Posterior cingulate gyrus (tissue), 11 donors: ENCODE measurements around the gene PIP5KL1.

Experiments
- DNase-seq, 10 donors: peaks; one replicate each; pipeline versions ENCODE4 v3.0.0 to v3.0.0-alpha.2; 2020 to 2021; ENCODE audit warnings: mixed read lengths in 3 of 10
- intact Hi-C: fragments of 100-400 bp; cut with DNase I; formaldehyde crosslinking; loops from one replicate; pipeline ENCODE4 v1.15.1; 2023

The PIP5KL1 gene

DNA sequence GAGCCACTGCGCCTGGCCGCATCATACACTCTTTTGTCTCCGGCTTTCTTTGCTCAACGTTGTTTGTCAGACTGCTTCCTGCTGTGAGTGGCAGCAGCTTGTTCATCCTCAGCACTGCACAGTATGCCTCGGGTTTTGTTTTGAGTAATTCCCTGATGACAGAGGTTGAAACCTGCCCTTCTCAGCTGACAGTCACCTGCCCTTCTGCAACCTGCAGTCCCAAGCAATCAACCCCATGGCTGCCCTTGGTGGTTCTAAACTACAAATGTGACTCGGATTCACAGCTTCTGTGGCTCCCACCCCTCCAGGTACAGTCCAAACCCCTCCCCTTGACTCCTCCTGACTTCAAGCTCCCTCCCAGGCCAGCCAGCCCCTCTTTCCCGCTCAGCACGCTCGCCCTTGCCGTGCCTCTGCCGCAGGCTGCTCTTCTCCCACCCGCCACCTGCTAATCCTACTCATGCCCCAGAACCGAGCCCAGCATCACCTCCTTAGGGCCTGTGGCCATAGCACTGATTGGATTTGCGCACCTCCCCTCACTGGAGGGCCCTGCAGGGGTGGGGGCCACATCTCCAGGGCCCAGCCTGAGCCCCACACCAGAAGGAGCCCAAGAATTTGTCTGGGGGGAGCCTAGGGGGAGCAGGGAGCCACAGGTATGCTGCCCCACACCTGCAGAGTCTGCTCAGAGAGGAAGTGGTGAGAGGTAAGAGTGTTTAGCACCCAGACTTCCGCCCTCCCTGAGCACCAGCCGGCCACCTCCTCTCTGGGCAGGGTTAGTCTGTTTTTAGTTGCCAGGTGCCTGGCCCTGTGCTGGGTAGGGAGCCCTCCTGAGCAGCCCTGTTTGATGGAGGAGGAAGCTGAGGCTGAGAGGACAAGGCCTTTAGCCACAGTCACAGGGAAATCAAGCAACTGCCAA lies 40.1 kb upstream of the PIP5KL1 start:
- peak in 3 of 10 donors; percentile 6 to 22 (median 7) for DNase-seq
- intact Hi-C loops = no loop called here

DNA sequence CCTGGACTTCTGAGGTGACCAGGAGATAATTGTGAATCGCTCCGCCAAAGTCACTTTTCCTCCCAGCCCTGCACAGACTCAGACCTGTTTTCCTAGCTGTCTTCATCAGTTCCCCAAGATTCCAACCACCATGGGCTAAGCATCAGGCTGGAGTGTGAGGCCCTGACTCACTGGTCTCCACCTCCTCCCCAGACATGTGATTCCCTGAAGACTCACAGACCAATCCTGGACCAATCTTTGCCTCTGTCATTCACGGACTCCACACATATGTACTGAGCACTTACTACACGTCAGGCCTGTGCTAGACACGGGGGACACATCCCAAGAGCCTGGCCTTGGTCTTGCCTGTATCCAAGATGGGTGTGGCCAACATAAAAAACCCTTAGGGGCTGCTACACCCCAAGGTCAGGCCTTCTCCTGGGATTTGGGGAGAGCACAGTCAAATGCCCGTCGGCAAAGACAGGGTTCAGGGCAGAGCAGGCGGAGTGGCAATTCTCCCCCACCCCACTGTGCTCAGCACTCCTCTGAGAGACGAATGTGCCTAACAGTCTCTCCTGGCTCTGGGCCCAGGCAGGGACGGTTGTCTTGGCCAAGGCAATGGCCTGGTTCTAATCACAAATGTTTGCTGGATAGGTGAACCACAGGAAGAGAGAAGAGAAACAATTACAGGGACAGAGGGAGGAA lies 38.3 kb upstream of the PIP5KL1 start:
- peak in 8 of 10 donors; percentile 51 to 95 (median 72) for DNase-seq

GRCh38 chr9:127968042-127968441 lies 37.5 kb upstream of the PIP5KL1 start:
- intact Hi-C loops = no loop called here
- peak in 3 of 10 donors; percentile 5 to 63 (median 48) for DNase-seq

More for the DNA sequence above, 38.3 kb upstream of the PIP5KL1 start:
- intact Hi-C loops = no loop called here

GRCh38 chr9:127967151-127967809 lies 36.7 kb upstream of the PIP5KL1 start:
- peak in 4 of 10 donors; percentile 6 to 78 (median 32) for DNase-seq
- intact Hi-C loops = no loop called here

DNA sequence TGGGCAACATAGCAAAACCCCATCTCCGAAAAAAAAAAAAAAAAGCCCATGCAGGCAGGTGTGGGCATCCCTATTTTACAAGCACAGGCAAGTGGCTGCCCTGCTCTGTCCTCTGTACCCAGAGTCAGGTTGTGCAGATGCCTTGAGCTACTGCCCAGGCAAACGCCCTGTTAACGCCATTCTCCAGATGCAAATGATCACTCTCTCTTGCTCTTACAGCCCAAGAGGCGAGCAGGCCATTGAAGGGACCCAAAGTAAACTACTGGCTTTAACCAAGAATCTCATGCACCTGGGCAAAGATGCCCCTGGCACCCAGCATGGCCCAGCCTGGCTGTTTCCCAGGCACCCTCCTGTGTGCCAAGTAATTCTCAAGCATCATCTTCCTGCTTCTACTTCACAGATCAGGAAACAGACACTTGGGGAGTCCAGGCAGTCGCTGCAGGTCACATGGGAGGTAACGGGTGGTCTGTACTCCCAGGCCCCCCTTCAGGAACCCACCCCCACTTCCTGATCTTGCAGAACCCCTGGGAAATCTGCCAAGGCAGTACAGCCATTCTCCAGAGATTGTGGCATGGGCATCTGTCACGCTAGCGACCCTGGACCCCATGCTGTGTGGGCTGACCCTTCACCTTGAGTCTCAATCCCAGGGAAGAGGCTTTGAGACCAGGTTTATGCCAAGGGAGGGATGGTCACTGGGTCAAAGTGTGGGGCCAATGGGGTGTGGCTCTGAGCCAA lies 36.0 kb upstream of the PIP5KL1 start:
- intact Hi-C loops = no loop called here
- DNase-seq = peak in 3 of 10 donors; percentile 5 to 42 (median 22)

- no peak for DNase-seq
- intact Hi-C loops = loop anchor here (2.0 kb wide), 1 partner anchor 13 kb away; no protein-coding TSS in a partner anchor
Observed at GRCh38 chr9:127965953-127966352, 35.4 kb upstream of the PIP5KL1 start.

DNA sequence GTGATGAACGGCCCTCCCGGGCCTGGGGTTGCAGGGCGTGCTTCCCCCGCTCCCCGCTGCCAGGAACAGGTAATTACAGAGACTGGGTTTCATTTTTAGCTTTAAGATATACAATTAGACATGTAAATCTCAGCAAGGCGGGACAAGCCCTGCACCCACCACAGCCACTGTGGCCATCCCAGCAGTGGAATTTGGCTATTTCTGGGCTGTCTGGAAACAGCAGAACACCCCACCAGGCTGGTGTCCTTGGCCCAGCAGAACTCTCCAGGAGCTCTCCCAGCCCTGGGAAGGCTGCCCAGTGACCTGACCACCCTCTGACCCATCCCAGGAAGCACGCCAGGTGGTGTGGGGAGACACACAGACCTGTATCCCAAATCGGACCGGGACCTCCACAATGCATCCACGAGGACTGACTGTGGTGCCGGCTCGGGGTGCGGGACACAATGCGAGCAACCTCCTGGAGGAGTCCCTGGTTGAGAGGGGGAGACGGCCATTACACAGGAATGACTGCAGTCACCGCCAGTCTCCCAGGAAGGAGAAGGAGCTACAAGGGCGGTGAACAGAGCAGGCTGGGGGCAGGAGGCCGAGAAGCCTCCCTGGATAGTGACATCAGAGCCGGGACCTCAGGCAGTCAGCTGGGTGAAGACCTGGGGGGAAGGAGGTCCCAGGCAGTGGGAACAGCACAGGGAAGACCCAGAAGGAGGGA lies 32.9 kb upstream of the PIP5KL1 start:
- intact Hi-C loops = loop anchor here (2.0 kb wide), 1 partner anchor 15 kb away; no protein-coding TSS in a partner anchor
- DNase-seq = peak in 4 of 10 donors; percentile 7 to 56 (median 17)

- DNase-seq = peak in 2 of 10 donors; percentile 13 to 86
Observed at GRCh38 chr9:127963041-127963358, 32.4 kb upstream of the PIP5KL1 start.

DNA sequence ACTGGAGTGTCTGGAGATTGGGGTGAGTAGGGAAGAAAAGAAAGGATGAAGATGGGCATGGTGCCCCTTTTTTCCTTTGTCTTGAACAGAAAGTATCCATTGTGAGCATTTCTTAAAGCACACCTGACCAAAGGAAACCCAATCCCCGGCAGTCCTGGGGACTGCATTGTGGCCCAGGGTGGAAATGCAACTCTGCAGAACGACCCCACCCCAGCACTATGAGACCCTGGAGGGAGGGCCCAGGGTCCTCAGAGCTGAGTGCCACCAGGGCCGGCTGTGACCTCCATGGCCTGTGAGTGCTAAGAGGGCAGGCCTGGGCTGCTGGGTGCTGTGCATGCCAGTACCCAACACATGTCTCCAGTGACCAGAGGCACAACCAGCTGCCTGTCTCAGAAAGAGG lies 31.7 kb upstream of the PIP5KL1 start:
- DNase-seq = peak in 2 of 10 donors; percentile 15 to 73
- intact Hi-C loops = no loop called here

More at GRCh38 chr9:127963041-127963358, 32.4 kb upstream of the PIP5KL1 start:
- intact Hi-C loops = no loop called here

DNA sequence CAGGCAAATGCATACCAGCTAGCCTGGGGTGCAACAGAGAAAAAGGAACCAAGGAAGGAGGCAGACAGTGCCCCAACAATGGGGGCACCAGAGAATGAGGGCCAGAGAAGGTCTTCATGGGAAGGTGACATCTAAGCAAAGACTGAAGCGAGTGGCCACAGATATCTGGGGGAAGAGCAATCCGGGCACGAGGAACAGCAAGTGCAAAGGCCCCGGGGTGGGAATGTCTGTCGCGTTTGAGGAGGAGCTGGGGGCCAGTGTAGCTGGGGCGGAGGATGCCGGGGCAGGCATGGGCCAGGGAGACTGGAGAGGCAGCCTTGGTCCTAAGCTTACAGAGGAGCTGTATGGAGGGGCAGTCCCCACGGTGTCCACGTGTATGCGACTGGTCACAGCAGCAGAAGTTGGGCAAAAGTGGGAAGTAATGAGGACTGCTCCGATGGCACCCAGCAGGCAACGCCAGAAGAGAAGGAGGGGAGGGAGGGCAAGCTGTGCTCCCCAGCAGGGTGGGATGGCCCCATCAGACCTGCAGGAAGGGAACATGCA lies 31.1 kb upstream of the PIP5KL1 start:
- DNase-seq = peak in 3 of 10 donors; percentile 6 to 85 (median 15)
- intact Hi-C loops = no loop called here

DNA sequence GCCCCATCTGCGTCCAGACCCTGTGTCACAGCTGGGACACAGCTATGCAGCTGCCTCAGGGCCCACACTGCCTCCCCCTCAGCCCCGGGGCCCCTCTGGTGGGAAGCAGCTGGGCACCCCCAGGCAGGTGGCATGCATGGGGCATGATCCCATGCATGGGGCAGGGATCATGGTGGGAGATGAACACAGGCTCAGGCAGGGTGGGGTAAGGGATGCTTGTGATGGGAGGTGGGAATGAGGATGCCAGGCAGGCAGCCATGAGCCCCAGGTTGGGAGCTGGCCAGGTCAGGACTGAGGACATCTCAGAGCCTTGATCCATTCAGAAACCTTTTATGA lies 30.5 kb upstream of the PIP5KL1 start:
- intact Hi-C loops = no loop called here
- DNase-seq = peak in 1 of 10 donors; percentile 73

GRCh38 chr9:127960410-127961154 lies 30.0 kb upstream of the PIP5KL1 start:
- intact Hi-C loops = no loop called here
- peak in 1 of 10 donors; percentile 73 for DNase-seq

GRCh38 chr9:127959841-127960409 lies 29.3 kb upstream of the PIP5KL1 start:
- DNase-seq = peak in 1 of 10 donors; percentile 58
- intact Hi-C loops = no loop called here

GRCh38 chr9:127959398-127959797 lies 28.8 kb upstream of the PIP5KL1 start:
- DNase-seq = no peak
- intact Hi-C loops = no loop called here

GRCh38 chr9:127958728-127959127 lies 28.2 kb upstream of the PIP5KL1 start:
- intact Hi-C loops = no loop called here
- no peak for DNase-seq

DNA sequence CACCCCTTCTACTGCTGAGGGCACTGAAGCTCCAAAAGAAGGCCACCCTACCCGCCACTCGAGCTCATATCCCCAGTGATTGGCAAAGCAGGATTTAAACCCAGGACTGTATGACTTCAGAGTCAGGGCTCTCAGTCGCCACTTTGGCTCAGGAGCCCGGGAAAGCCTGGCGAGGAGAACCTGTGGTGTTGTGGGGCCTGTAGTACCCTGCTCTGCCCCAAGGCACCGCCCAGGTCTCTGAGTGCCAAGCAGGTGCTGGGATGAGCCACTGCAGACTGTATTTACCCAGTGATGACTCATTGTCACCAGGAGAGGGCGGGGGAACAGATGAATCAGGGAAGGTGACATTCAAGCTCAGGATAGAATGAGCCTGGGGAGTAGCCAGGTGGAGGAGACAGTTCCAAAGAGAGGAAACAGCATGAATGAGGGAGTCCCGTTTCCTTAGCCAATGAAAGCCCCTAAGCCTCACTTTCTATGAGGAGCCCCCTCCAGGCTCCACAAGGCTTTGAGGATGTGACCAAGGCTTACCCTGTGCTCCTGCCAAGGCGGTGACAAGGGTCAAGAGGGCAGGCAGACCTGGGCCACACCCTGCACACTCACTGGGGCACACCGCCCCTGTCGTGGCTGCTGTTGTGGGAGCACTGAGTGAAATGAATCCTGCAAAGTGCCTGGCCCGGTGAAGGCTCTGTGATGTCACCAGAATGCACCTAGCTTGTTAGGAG lies 24.9 kb upstream of the PIP5KL1 start:
- peak in 7 of 10 donors; percentile 37 to 94 (median 65) for DNase-seq
- intact Hi-C loops = no loop called here

- peak; percentile 65 to 97 (median 81) for DNase-seq
- intact Hi-C loops = no loop called here
Observed at GRCh38 chr9:127954831-127955293, 24.3 kb upstream of the PIP5KL1 start.
